ENCODE results near the gene PDZD8. TPM values are rescaled to one million over a fixed set of nuclear protein-coding genes. Genes with fewer than 3 reads are reported as not detected.

PDZD8 gene
- total RNA-seq (9.2 TPM), polyA plus RNA-seq (4.4 TPM)
- long read RNA-seq, donor 1: 0 reads
- long read RNA-seq, donor 2: 0 reads
- long read RNA-seq, donor 3, full-length matches to known transcripts: 1 of 1 reads
- long read RNA-seq, donor 3, partial matches to known transcripts: 0 of 1 reads
- long read RNA-seq, donor 3, other reads (novel, unspliced or antisense): 0 of 1 reads
- long read RNA-seq, donor 4, full-length matches to known transcripts: 1 of 1 reads
- long read RNA-seq, donor 4, partial matches to known transcripts: 0 of 1 reads
- long read RNA-seq, donor 4, other reads (novel, unspliced or antisense): 0 of 1 reads
- long read RNA-seq, donor 5, full-length matches to known transcripts: 4 of 4 reads
- long read RNA-seq, donor 5, partial matches to known transcripts: 0 of 4 reads
- long read RNA-seq, donor 5, other reads (novel, unspliced or antisense): 0 of 4 reads
- long read RNA-seq, donor 6, full-length matches to known transcripts: 4 of 4 reads
- long read RNA-seq, donor 6, partial matches to known transcripts: 0 of 4 reads
- long read RNA-seq, donor 6, other reads (novel, unspliced or antisense): 0 of 4 reads
- long read RNA-seq, donor 7, full-length matches to known transcripts: 1 of 58 reads
- long read RNA-seq, donor 7, partial matches to known transcripts: 57 of 58 reads
- long read RNA-seq, donor 7, other reads (novel, unspliced or antisense): 0 of 58 reads
- long read RNA-seq, donor 8: 0 reads
- long read RNA-seq, donor 9, full-length matches to known transcripts: 5 of 5 reads
- long read RNA-seq, donor 9, partial matches to known transcripts: 0 of 5 reads
- long read RNA-seq, donor 9, other reads (novel, unspliced or antisense): 0 of 5 reads
- long read RNA-seq, donor 10, full-length matches to known transcripts: 2 of 2 reads
- long read RNA-seq, donor 10, partial matches to known transcripts: 0 of 2 reads
- long read RNA-seq, donor 10, other reads (novel, unspliced or antisense): 0 of 2 reads

GRCh38 chr10:117375360-117376178 lies at the start of gene PDZD8:
PDZD8 (minus strand) TSS chr10:117375440; CDS start chr10:117375227, 213 bp downstream.
- Histone ChIP-seq H3K4me1 (ENCODE audit: control insufficient read depth in 2 of 2, insufficient read depth in 2 of 2, low read length in 2 of 2) (peaks cover 5 to 9% of the 10 kb centered on the region in 2 donors), H3K9me3 (ENCODE audit: control insufficient read depth in 2 of 2, insufficient read depth in 1 of 2, low read length in 1 of 2) (peaks cover 0 to 3% of the 10 kb centered on the region in 2 donors)
- under 1% methylated on average over 103 of the region's 103 CpGs for whole genome bisulfite sequencing

GRCh38 chr10:117424171-117424570 lies 48.9 kb upstream of the PDZD8 start:
- no peak overlapping the region for H3K4me3 ChIP-seq (ENCODE audit: low read length in 2 of 2)
- no peak for DNase-seq (ENCODE audit: low read depth in 6 of 9, low spot score in 9 of 9)
- 87% methylated on average over 6 of the region's 6 CpGs for WGBS

More at GRCh38 chr10:117375360-117376178, at the start of gene PDZD8:
- Histone ChIP-seq H3K4me3 (ENCODE audit: low read length in 2 of 2) (peak within 1 kb of the TSS; percentile 94 to 98), H3K27ac (ENCODE audit: low read depth in 1 of 2, low read length in 1 of 2) (peak within 1 kb of the TSS; percentile 66 to 86), H3K27me3 (ENCODE audit: control insufficient read depth in 2 of 2, insufficient read depth in 1 of 2, low read length in 1 of 2) (peaks cover 12 to 41% of the 10 kb centered on the region in 2 donors), H3K36me3 (ENCODE audit: control insufficient read depth in 2 of 2, insufficient read depth in 2 of 2, low read length in 1 of 2) (no peaks in the 10 kb centered on the region)
- DNase-seq (ENCODE audit: low read depth in 6 of 9, low spot score in 9 of 9): peak; percentile 79 to 94 (median 85)

GRCh38 chr10:117421985-117422384 lies 46.7 kb upstream of the PDZD8 start:
- H3K4me1 ChIP-seq (ENCODE audit: control insufficient read depth in 2 of 2, insufficient read depth in 2 of 2, low read length in 2 of 2): no peaks in the 10 kb centered on the region
- H3K4me3 ChIP-seq (ENCODE audit: low read length in 2 of 2): no peak overlapping the region
- no peaks in the 10 kb centered on the region for H3K27me3 ChIP-seq (ENCODE audit: control insufficient read depth in 2 of 2, insufficient read depth in 1 of 2, low read length in 1 of 2)
- 93% methylated on average over 5 of the region's 5 CpGs for WGBS
- peaks cover 0 to 10% of the 10 kb centered on the region in 2 donors for H3K9me3 ChIP-seq (ENCODE audit: control insufficient read depth in 2 of 2, insufficient read depth in 1 of 2, low read length in 1 of 2)
- H3K36me3 ChIP-seq (ENCODE audit: control insufficient read depth in 2 of 2, insufficient read depth in 2 of 2, low read length in 1 of 2): no peaks in the 10 kb centered on the region
- no peak for DNase-seq (ENCODE audit: low read depth in 6 of 9, low spot score in 9 of 9)
- H3K27ac ChIP-seq (ENCODE audit: low read depth in 1 of 2, low read length in 1 of 2): no peak overlapping the region

More at GRCh38 chr10:117424171-117424570, 48.9 kb upstream of the PDZD8 start:
- H3K36me3 ChIP-seq (ENCODE audit: control insufficient read depth in 2 of 2, insufficient read depth in 2 of 2, low read length in 1 of 2): no peaks in the 10 kb centered on the region
- peaks cover 6 to 14% of the 10 kb centered on the region in 2 donors for H3K4me1 ChIP-seq (ENCODE audit: control insufficient read depth in 2 of 2, insufficient read depth in 2 of 2, low read length in 2 of 2)
- H3K9me3 ChIP-seq (ENCODE audit: control insufficient read depth in 2 of 2, insufficient read depth in 1 of 2, low read length in 1 of 2): peaks cover 0 to 12% of the 10 kb centered on the region in 2 donors
- H3K27me3 ChIP-seq (ENCODE audit: control insufficient read depth in 2 of 2, insufficient read depth in 1 of 2, low read length in 1 of 2): no peaks in the 10 kb centered on the region
- no peak overlapping the region for H3K27ac ChIP-seq (ENCODE audit: low read depth in 1 of 2, low read length in 1 of 2)

- Histone ChIP-seq H3K4me1 (ENCODE audit: control insufficient read depth in 2 of 2, insufficient read depth in 2 of 2, low read length in 2 of 2) (no peaks in the 10 kb centered on the region), H3K36me3 (ENCODE audit: control insufficient read depth in 2 of 2, insufficient read depth in 2 of 2, low read length in 1 of 2) (no peaks in the 10 kb centered on the region), H3K27ac (ENCODE audit: low read depth in 1 of 2, low read length in 1 of 2) (no peak overlapping the region), H3K27me3 (ENCODE audit: control insufficient read depth in 2 of 2, insufficient read depth in 1 of 2, low read length in 1 of 2) (no peaks in the 10 kb centered on the region), H3K4me3 (ENCODE audit: low read length in 2 of 2) (no peak overlapping the region), H3K9me3 (ENCODE audit: control insufficient read depth in 2 of 2, insufficient read depth in 1 of 2, low read length in 1 of 2) (peaks cover 0 to 7% of the 10 kb centered on the region in 2 donors)
- WGBS: 99% methylated on average over 5 of the region's 5 CpGs
- DNase-seq (ENCODE audit: low read depth in 6 of 9, low spot score in 9 of 9): no peak
Observed at GRCh38 chr10:117420768-117421167, 45.5 kb upstream of the PDZD8 start.

- 92% methylated on average over 5 of the region's 5 CpGs for WGBS
- H3K27ac ChIP-seq (ENCODE audit: low read depth in 1 of 2, low read length in 1 of 2): no peak overlapping the region
- H3K4me3 ChIP-seq (ENCODE audit: low read length in 2 of 2): no peak overlapping the region
- H3K9me3 ChIP-seq (ENCODE audit: control insufficient read depth in 2 of 2, insufficient read depth in 1 of 2, low read length in 1 of 2): peaks cover 0 to 7% of the 10 kb centered on the region in 2 donors
- H3K36me3 ChIP-seq (ENCODE audit: control insufficient read depth in 2 of 2, insufficient read depth in 2 of 2, low read length in 1 of 2): no peaks in the 10 kb centered on the region
- DNase-seq (ENCODE audit: low read depth in 6 of 9, low spot score in 9 of 9): no peak
- no peaks in the 10 kb centered on the region for H3K27me3 ChIP-seq (ENCODE audit: control insufficient read depth in 2 of 2, insufficient read depth in 1 of 2, low read length in 1 of 2)
- no peaks in the 10 kb centered on the region for H3K4me1 ChIP-seq (ENCODE audit: control insufficient read depth in 2 of 2, insufficient read depth in 2 of 2, low read length in 2 of 2)
Observed at GRCh38 chr10:117419921-117420320, 44.7 kb upstream of the PDZD8 start.

GRCh38 chr10:117419159-117419558 lies 43.9 kb upstream of the PDZD8 start:
- 96% methylated on average over 2 of the region's 2 CpGs for WGBS
- Histone ChIP-seq H3K36me3 (ENCODE audit: control insufficient read depth in 2 of 2, insufficient read depth in 2 of 2, low read length in 1 of 2) (no peaks in the 10 kb centered on the region), H3K27ac (ENCODE audit: low read depth in 1 of 2, low read length in 1 of 2) (no peak overlapping the region), H3K4me1 (ENCODE audit: control insufficient read depth in 2 of 2, insufficient read depth in 2 of 2, low read length in 2 of 2) (no peaks in the 10 kb centered on the region), H3K4me3 (ENCODE audit: low read length in 2 of 2) (no peak overlapping the region), H3K27me3 (ENCODE audit: control insufficient read depth in 2 of 2, insufficient read depth in 1 of 2, low read length in 1 of 2) (no peaks in the 10 kb centered on the region), H3K9me3 (ENCODE audit: control insufficient read depth in 2 of 2, insufficient read depth in 1 of 2, low read length in 1 of 2) (peaks cover 0 to 7% of the 10 kb centered on the region in 2 donors)
- no peak for DNase-seq (ENCODE audit: low read depth in 6 of 9, low spot score in 9 of 9)

- H3K4me3 ChIP-seq (ENCODE audit: low read length in 2 of 2): no peak overlapping the region
- no peaks in the 10 kb centered on the region for H3K27me3 ChIP-seq (ENCODE audit: control insufficient read depth in 2 of 2, insufficient read depth in 1 of 2, low read length in 1 of 2)
- peaks cover 0 to 7% of the 10 kb centered on the region in 2 donors for H3K9me3 ChIP-seq (ENCODE audit: control insufficient read depth in 2 of 2, insufficient read depth in 1 of 2, low read length in 1 of 2)
- 64% methylated on average over 4 of the region's 4 CpGs for WGBS
- H3K27ac ChIP-seq (ENCODE audit: low read depth in 1 of 2, low read length in 1 of 2): no peak overlapping the region
- no peaks in the 10 kb centered on the region for H3K4me1 ChIP-seq (ENCODE audit: control insufficient read depth in 2 of 2, insufficient read depth in 2 of 2, low read length in 2 of 2)
- DNase-seq (ENCODE audit: low read depth in 6 of 9, low spot score in 9 of 9): no peak
- no peaks in the 10 kb centered on the region for H3K36me3 ChIP-seq (ENCODE audit: control insufficient read depth in 2 of 2, insufficient read depth in 2 of 2, low read length in 1 of 2)
Observed at GRCh38 chr10:117418121-117418520, 42.9 kb upstream of the PDZD8 start.

- 35% methylated on average over 3 of the region's 3 CpGs for WGBS
- Histone ChIP-seq H3K27ac (ENCODE audit: low read depth in 1 of 2, low read length in 1 of 2) (no peak overlapping the region), H3K4me1 (ENCODE audit: control insufficient read depth in 2 of 2, insufficient read depth in 2 of 2, low read length in 2 of 2) (no peaks in the 10 kb centered on the region), H3K36me3 (ENCODE audit: control insufficient read depth in 2 of 2, insufficient read depth in 2 of 2, low read length in 1 of 2) (no peaks in the 10 kb centered on the region), H3K4me3 (ENCODE audit: low read length in 2 of 2) (no peak overlapping the region), H3K27me3 (ENCODE audit: control insufficient read depth in 2 of 2, insufficient read depth in 1 of 2, low read length in 1 of 2) (no peaks in the 10 kb centered on the region), H3K9me3 (ENCODE audit: control insufficient read depth in 2 of 2, insufficient read depth in 1 of 2, low read length in 1 of 2) (peaks cover 0 to 7% of the 10 kb centered on the region in 2 donors)
- no peak for DNase-seq (ENCODE audit: low read depth in 6 of 9, low spot score in 9 of 9)
Observed at GRCh38 chr10:117417196-117417595, 42.0 kb upstream of the PDZD8 start.
